ENCODE measurements around the gene AHCTF1.

DNA sequence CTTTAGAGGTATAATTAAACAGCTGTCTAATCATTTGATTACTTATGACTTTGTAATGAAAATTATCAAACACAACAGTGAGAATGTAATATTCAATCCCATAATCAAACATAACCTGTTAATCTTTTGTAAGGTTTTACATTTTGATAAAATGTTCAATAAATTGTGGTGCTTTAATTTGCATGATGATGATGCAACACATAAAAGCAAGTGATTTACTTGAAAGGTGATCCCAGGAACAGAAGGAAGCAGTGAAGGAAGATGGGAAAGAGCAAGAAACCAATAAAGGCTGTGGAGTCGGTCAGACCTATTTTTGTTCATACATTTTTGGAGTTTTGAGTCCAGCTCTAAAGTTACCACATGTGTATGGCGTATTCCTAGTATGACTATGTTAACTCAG, 46.5 kb upstream of the AHCTF1 start:
- TF ChIP-seq EZH2phosphoT487 (IDR thresholded peaks at IDR 0.05; ENCODE audit: insufficient read depth, low read depth) (no peak), EZH2 (IDR thresholded peaks at IDR 0.05; ENCODE audit: insufficient read depth, poor library complexity, severe bottlenecking) (no peak)

All from GM23248 (cell line).